Transverse colon (tissue), 3 donors: Measurements from ENCODE around the gene MGMT.

Experiments
- EP300 ChIP-seq: sonication (generic); formaldehyde crosslinking; IDR thresholded peaks from one replicate; pipeline ENCODE4 v1.6.1; 2017; ENCODE audit warnings: antibody characterized with exemption, low read depth
- TF ChIP-seq, protein P1 (sequence below), 5 experiments: fragments of 200-600 bp in 3 of 5; fragments of 450-650 bp in 2 of 5; sonication (generic) in 3 of 5; IDR thresholded peaks; 1 replicate in 2 of 5; 2 replicates in 3 of 5; pipeline ENCODE4 v1.5.1; 2016 to 2017; ENCODE audit warnings: antibody characterized with exemption in 5 of 5, inconsistent platforms in 3 of 5, mild to moderate bottlenecking in 2 of 5, moderate library complexity in 1 of 5

GRCh38 chr10:129771576-129771975 is 304.5 kb downstream of the MGMT start:
- TF ChIP-seq, protein P1, sequence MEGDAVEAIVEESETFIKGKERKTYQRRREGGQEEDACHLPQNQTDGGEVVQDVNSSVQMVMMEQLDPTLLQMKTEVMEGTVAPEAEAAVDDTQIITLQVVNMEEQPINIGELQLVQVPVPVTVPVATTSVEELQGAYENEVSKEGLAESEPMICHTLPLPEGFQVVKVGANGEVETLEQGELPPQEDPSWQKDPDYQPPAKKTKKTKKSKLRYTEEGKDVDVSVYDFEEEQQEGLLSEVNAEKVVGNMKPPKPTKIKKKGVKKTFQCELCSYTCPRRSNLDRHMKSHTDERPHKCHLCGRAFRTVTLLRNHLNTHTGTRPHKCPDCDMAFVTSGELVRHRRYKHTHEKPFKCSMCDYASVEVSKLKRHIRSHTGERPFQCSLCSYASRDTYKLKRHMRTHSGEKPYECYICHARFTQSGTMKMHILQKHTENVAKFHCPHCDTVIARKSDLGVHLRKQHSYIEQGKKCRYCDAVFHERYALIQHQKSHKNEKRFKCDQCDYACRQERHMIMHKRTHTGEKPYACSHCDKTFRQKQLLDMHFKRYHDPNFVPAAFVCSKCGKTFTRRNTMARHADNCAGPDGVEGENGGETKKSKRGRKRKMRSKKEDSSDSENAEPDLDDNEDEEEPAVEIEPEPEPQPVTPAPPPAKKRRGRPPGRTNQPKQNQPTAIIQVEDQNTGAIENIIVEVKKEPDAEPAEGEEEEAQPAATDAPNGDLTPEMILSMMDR (IDR thresholded peaks at IDR 0.05), result no peak
- no peak for TF ChIP-seq EP300
